Uterus (tissue), 4 donors: ENCODE results near the gene SUPT5H. TPM values are rescaled to one million over a fixed set of nuclear protein-coding genes. Genes with fewer than 3 reads are reported as not detected.
A peak's percentile ranks its signal among the peaks of the same experiment; 100 is the strongest.

Source experiments
- DNase-seq, 2 donors: peaks; one replicate each; pipeline ENCODE4 v3.0.0-alpha.2; 2019 to 2020
- H3K27ac ChIP-seq, 2 donors: fragments of 200-600 bp; sonication (generic); 1 replicate in 1 of 2; 2 replicates in 1 of 2; pipeline ENCODE4 v1.5.1; 2016 to 2018
- H3K27me3 ChIP-seq, 2 donors: fragments of 200-600 bp; sonication (generic); one replicate each; pipeline ENCODE4 v1.5.1; 2018 to 2019; ENCODE audit warnings: control low read depth in 1 of 2
- H3K36me3 ChIP-seq, 2 donors: fragments of 200-600 bp; sonication (generic); one replicate each; pipeline ENCODE4 v1.5.1; 2019; ENCODE audit warnings: control low read depth in 1 of 2
- H3K4me1 ChIP-seq, 2 donors: fragments of 200-600 bp; sonication (generic); one replicate each; pipeline ENCODE4 v1.5.1; 2018 to 2019; ENCODE audit warnings: control low read depth in 1 of 2
- H3K4me3 ChIP-seq, 2 donors: fragments of 200-600 bp; sonication (generic); 1 replicate in 1 of 2; 2 replicates in 1 of 2; pipeline ENCODE4 v1.5.1; 2018 to 2019; ENCODE audit warnings: mild to moderate bottlenecking in 1 of 2
- H3K9me3 ChIP-seq, 2 donors: fragments of 200-600 bp; sonication (generic); one replicate each; pipeline ENCODE4 v1.5.1; 2019; ENCODE audit warnings: control low read depth in 1 of 2
- CTCF ChIP-seq, 4 experiments: fragments of 200-600 bp in 2 of 4; fragments of 450-650 bp in 2 of 4; sonication (generic) in 2 of 4; IDR thresholded peaks; one replicate each; pipeline ENCODE4 v1.5.1; 2016 to 2019; ENCODE audit warnings: antibody characterized with exemption in 4 of 4, mild to moderate bottlenecking in 2 of 4, moderate library complexity in 1 of 4
- POLR2A ChIP-seq, 2 donors: fragments of 450-650 bp; IDR thresholded peaks; one replicate each; pipeline ENCODE4 v1.6.1; 2016; ENCODE audit warnings: antibody characterized with exemption in 2 of 2, mild to moderate bottlenecking in 1 of 2, moderate library complexity in 1 of 2
- intact Hi-C: fragments of 100-400 bp; cut with DNase I; formaldehyde crosslinking; loops from one replicate; pipeline ENCODE4 v1.15.1; 2023; ENCODE audit warnings: low total_unique reads
- total RNA-seq, 4 donors: library from RNA; depleted of rRNA in 3 of 4; stranded (reverse); fragments of >200 nt in 3 of 4; gene quantifications; one replicate each; pipeline versions ENCODE4 v1.1.0 to v1.2.4, GENCODE V29; 2014 to 2023
- donor health status: DM: yes; HTN: yes; CAD: no.

SUPT5H gene
- total RNA-seq, 4 donors from 2014 or later: 11.8 to 119 (median 40.0) TPM

GRCh38 chr19:39497701-39497995 lies 52.3 kb downstream of the SUPT5H start:
- Histone ChIP-seq H3K4me3 (no peak overlapping the region), H3K27ac (no peak overlapping the region), H3K4me1 (peaks cover 0 to 15% of the 10 kb centered on the region in 2 donors), H3K36me3 (no peaks in the 10 kb centered on the region), H3K27me3 (peaks cover 16 to 21% of the 10 kb centered on the region in 2 donors), H3K9me3 (no peaks in the 10 kb centered on the region)
- no peak for DNase-seq
- intact Hi-C loops: no loop called here
- TF ChIP-seq CTCF (IDR thresholded peaks at IDR 0.05): no peak
- no peak for TF ChIP-seq POLR2A (IDR thresholded peaks at IDR 0.05)

- H3K27me3 ChIP-seq: peaks cover 16 to 23% of the 10 kb centered on the region in 2 donors
Observed at GRCh38 chr19:39497996-39498797, 52.8 kb downstream of the SUPT5H start.

DNA sequence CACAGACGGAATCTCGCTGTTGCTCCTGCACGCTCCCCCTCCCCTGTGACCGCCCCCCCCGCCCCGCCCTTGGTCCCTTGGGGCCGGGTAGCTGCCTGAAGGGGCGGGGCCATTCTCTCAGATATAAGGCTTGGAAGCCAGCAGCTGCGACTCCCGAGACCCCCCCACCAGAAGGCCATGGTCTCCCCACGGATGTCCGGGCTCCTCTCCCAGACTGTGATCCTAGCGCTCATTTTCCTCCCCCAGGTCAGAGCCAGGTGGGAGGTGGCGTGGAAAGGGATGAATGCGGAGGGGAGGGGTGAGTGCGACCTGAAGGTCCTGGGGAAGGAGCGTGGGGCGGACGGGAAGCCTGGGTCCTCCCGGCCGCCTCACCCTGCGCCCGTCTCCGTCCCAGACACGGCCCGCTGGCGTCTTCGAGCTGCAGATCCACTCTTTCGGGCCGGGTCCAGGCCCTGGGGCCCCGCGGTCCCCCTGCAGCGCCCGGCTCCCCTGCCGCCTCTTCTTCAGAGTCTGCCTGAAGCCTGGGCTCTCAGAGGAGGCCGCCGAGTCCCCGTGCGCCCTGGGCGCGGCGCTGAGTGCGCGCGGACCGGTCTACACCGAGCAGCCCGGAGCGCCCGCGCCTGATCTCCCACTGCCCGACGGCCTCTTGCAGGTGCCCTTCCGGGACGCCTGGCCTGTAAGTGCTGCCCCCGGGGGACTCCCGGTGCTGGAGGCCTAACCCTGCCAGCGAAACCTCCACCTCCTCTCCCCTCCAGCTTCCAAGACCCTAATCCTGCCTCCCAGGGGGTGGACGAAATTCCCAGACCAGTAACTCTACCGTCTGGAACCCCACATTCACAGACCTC lies 53.6 kb downstream of the SUPT5H start, which contains the start of gene DLL3:
Gene DLL3, plus strand, starts transcription at position 150 of the 845 bp plus-strand sequence. Its CDS starts 28 bp downstream, at position 178.
- Histone ChIP-seq H3K9me3 (no peaks in the 10 kb centered on the region), H3K4me1 (peaks cover 0 to 15% of the 10 kb centered on the region in 2 donors), H3K4me3 (no peak within 1 kb of the TSS), H3K27me3 (peaks cover 16 to 28% of the 10 kb centered on the region in 2 donors), H3K36me3 (no peaks in the 10 kb centered on the region), H3K27ac (no peak within 1 kb of the TSS)
- no peak for TF ChIP-seq POLR2A (IDR thresholded peaks at IDR 0.05)
- TF ChIP-seq CTCF (IDR thresholded peaks at IDR 0.05): no peak
- DNase-seq: no peak
- intact Hi-C loops: no loop called here

More at GRCh38 chr19:39497996-39498797, 52.8 kb downstream of the SUPT5H start:
- Histone ChIP-seq H3K4me1 (peaks cover 0 to 15% of the 10 kb centered on the region in 2 donors), H3K9me3 (no peaks in the 10 kb centered on the region), H3K4me3 (no peak overlapping the region), H3K27ac (no peak overlapping the region), H3K36me3 (no peaks in the 10 kb centered on the region)
- intact Hi-C loops: no loop called here
- DNase-seq: no peak
- no peak for TF ChIP-seq POLR2A (IDR thresholded peaks at IDR 0.05)
- peak; percentile 18 to 40 (median 34) for TF ChIP-seq CTCF (IDR thresholded peaks at IDR 0.05)

GRCh38 chr19:39499932-39500331 lies 54.5 kb downstream of the SUPT5H start:
- Histone ChIP-seq H3K27me3 (peaks cover 17 to 28% of the 10 kb centered on the region in 2 donors), H3K4me3 (no peak overlapping the region), H3K36me3 (no peaks in the 10 kb centered on the region), H3K4me1 (peaks cover 0 to 15% of the 10 kb centered on the region in 2 donors), H3K27ac (no peak overlapping the region), H3K9me3 (no peaks in the 10 kb centered on the region)
- TF ChIP-seq CTCF (IDR thresholded peaks at IDR 0.05): no peak
- no peak for TF ChIP-seq POLR2A (IDR thresholded peaks at IDR 0.05)
- intact Hi-C loops: no loop called here
- DNase-seq: no peak

GRCh38 chr19:39500543-39500942 lies 55.2 kb downstream of the SUPT5H start:
- intact Hi-C loops: no loop called here
- no peak overlapping the region for H3K4me3 ChIP-seq
- no peak for DNase-seq
- H3K9me3 ChIP-seq: no peaks in the 10 kb centered on the region
- no peaks in the 10 kb centered on the region for H3K36me3 ChIP-seq
- H3K4me1 ChIP-seq: peaks cover 0 to 15% of the 10 kb centered on the region in 2 donors
- H3K27ac ChIP-seq: no peak overlapping the region
- peaks cover 20 to 28% of the 10 kb centered on the region in 2 donors for H3K27me3 ChIP-seq
- TF ChIP-seq POLR2A (IDR thresholded peaks at IDR 0.05) (no peak), CTCF (IDR thresholded peaks at IDR 0.05) (no peak)
